Hepatocyte (in vitro differentiated cells): ENCODE measurements around the gene SCML1. TPM values are rescaled to one million over a fixed set of nuclear protein-coding genes. Genes with fewer than 3 reads are reported as not detected.

ENCODE experiments used
- DNase-seq: peaks from one replicate; pipeline ENCODE4 v3.0.0-alpha.2; 2016; ENCODE audit warnings: low spot score
- H2AFZ ChIP-seq: fragments of 200-600 bp; sonication (generic); 2 replicates; pipeline ENCODE4 v1.6.0; 2016; ENCODE audit warnings: antibody characterized with exemption, mild to moderate bottlenecking
- H3K27ac ChIP-seq: fragments of 200-600 bp; sonication (generic); 2 replicates; pipeline ENCODE4 v1.5.1; 2016; ENCODE audit warnings: mild to moderate bottlenecking
- H3K27me3 ChIP-seq: fragments of 200-600 bp; sonication (generic); 2 replicates; pipeline ENCODE4 v1.6.1; 2016
- H3K36me3 ChIP-seq: fragments of 200-600 bp; sonication (generic); replicated peaks from 2 replicates; pipeline ENCODE4 v1.5.1; 2016; ENCODE audit warnings: low read depth; ENCODE audit not compliant: insufficient read depth
- H3K4me1 ChIP-seq: fragments of 200-600 bp; sonication (generic); 2 replicates; pipeline ENCODE4 v1.5.1; 2016; ENCODE audit warnings: mild to moderate bottlenecking, moderate library complexity; ENCODE audit not compliant: insufficient read depth
- H3K4me2 ChIP-seq: fragments of 200-600 bp; sonication (generic); 2 replicates; pipeline ENCODE4 v1.6.0; 2016
- H3K4me3 ChIP-seq: fragments of 200-600 bp; sonication (generic); 2 replicates; pipeline ENCODE4 v1.5.1; 2016; ENCODE audit warnings: mild to moderate bottlenecking
- H3K79me2 ChIP-seq: fragments of 200-600 bp; sonication (generic); 2 replicates; pipeline ENCODE4 v1.6.0; 2017; ENCODE audit warnings: mild to moderate bottlenecking
- H3K9me2 ChIP-seq: fragments of 200-600 bp; sonication (generic); replicated peaks from 2 replicates; pipeline ENCODE4 v1.6.0; 2017; ENCODE audit warnings: mild to moderate bottlenecking; ENCODE audit not compliant: insufficient read depth
- H3K9me3 ChIP-seq: fragments of 200-600 bp; sonication (generic); 2 replicates; pipeline ENCODE4 v1.5.1; 2016; ENCODE audit warnings: low read depth, mild to moderate bottlenecking
- H4K20me1 ChIP-seq: fragments of 200-600 bp; sonication (generic); 2 replicates; pipeline ENCODE4 v1.6.0; 2016; ENCODE audit warnings: mild to moderate bottlenecking; ENCODE audit not compliant: insufficient read depth, poor library complexity, severe bottlenecking
- EZH2 ChIP-seq: fragments of 200-600 bp; sonication (generic); IDR thresholded peaks from 2 replicates; pipeline ENCODE4 v1.6.1; 2016; ENCODE audit warnings: antibody characterized with exemption, mild to moderate bottlenecking, borderline replicate concordance
- EZH2phosphoT487 ChIP-seq: fragments of 200-600 bp; sonication (generic); IDR thresholded peaks from one replicate; pipeline ENCODE4 v1.6.1; 2018; ENCODE audit warnings: antibody characterized with exemption, mild to moderate bottlenecking, low read depth, moderate library complexity; ENCODE audit not compliant: unreplicated experiment, severe bottlenecking
- WGBS: methylation state at CpG from one replicate; pipeline ENCODE4 v1.1.6; 2016; ENCODE audit warnings: low lambda C conversion rate; ENCODE audit errors: missing lambda C conversion rate; 5-methylcytosine and 5-hydroxymethylcytosine counted together
- polyA plus RNA-seq: library from polyadenylated mRNA; unstranded; fragments of >200 nt; fragmentation: Nextera tagmentation; extraction: Ambion mirVana; gene quantifications from 2 replicates; pipeline ENCODE4 v1.2.1, GENCODE V29; 2016
- total RNA-seq: library from RNA; depleted of rRNA; stranded (reverse); fragments of >200 nt; gene quantifications from 2 replicates; pipeline ENCODE4 v1.2.3, GENCODE V29; 2014
- TF ChIP-seq, protein P1 (sequence below): fragments of 200-600 bp; sonication (generic); IDR thresholded peaks from 2 replicates; pipeline ENCODE4 v1.5.1; 2016; ENCODE audit warnings: antibody characterized with exemption, mild to moderate bottlenecking; ENCODE audit not compliant: poor library complexity

The SCML1 gene
- total and polyA plus RNA-seq, 2 experiments from 2014 or later: 17.0 to 23.7 TPM

DNA sequence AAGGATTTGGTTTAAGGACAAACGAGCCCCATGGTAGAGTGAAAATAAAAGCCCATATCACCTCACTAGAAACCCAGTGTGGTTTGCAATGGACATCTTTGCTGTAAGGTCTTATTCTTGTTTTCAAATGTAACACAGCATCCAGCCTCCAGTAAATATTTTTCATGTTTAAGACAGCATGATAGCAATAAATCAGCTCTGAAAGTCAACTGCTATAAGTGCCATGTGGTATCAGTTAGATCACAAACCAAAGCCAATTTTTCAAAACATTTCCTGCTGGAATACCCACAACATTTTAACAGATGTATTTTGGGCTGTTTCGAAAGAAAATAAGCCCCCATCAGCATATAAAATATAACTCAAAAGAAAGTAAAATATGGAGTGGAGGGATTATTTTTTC is 24.0 kb upstream of the SCML1 start:
- H3K36me3 ChIP-seq: no peaks in the 10 kb centered on the region
- no peak overlapping the region for H2AFZ ChIP-seq
- no peak for DNase-seq
- 59% methylated on average over 2 of the region's 2 CpGs for WGBS
- H3K4me1 ChIP-seq: no peaks in the 10 kb centered on the region
- TF ChIP-seq, protein P1, sequence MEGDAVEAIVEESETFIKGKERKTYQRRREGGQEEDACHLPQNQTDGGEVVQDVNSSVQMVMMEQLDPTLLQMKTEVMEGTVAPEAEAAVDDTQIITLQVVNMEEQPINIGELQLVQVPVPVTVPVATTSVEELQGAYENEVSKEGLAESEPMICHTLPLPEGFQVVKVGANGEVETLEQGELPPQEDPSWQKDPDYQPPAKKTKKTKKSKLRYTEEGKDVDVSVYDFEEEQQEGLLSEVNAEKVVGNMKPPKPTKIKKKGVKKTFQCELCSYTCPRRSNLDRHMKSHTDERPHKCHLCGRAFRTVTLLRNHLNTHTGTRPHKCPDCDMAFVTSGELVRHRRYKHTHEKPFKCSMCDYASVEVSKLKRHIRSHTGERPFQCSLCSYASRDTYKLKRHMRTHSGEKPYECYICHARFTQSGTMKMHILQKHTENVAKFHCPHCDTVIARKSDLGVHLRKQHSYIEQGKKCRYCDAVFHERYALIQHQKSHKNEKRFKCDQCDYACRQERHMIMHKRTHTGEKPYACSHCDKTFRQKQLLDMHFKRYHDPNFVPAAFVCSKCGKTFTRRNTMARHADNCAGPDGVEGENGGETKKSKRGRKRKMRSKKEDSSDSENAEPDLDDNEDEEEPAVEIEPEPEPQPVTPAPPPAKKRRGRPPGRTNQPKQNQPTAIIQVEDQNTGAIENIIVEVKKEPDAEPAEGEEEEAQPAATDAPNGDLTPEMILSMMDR: no peak
- TF ChIP-seq EZH2phosphoT487: no peak
- TF ChIP-seq EZH2: no peak
- H3K27me3 ChIP-seq: no peaks in the 10 kb centered on the region
- H3K27ac ChIP-seq: no peak overlapping the region
- H4K20me1 ChIP-seq: no peaks in the 10 kb centered on the region
- H3K4me2 ChIP-seq: no peak overlapping the region
- no peaks in the 10 kb centered on the region for H3K79me2 ChIP-seq
- H3K4me3 ChIP-seq: no peak overlapping the region
- H3K9me2 ChIP-seq: no peaks in the 10 kb centered on the region
- H3K9me3 ChIP-seq: no peaks in the 10 kb centered on the region

DNA sequence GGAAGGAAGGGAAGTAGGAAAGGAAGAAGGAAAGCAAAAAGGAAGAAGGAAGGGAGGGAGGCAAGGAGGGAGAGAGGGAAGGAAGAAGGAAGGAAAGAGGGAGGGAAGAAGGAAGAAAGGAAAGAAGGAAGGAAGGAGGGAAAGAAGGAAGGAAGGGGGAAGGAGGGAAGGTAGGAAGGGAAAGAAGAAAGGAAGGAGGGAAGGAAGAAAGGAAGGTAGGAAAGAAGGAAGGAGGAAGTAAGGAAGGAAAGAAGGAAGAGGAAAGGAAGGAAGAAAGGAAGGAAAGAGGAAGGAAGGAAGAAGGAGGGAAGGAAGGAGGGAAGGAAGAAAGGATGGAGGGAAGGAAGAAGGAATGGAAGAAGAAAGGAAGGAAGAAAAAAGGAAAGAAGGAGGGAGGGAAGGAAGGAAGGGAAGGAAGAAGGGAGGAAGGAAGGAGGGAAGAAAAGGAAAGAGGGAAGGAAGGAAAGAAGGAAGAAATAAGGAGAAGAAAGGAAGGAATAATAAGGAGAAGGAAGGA is 18.6 kb upstream of the SCML1 start:
- Histone ChIP-seq H3K27me3 (no peaks in the 10 kb centered on the region), H3K9me2 (no peaks in the 10 kb centered on the region), H3K4me2 (no peak overlapping the region), H3K36me3 (no peaks in the 10 kb centered on the region), H3K4me1 (no peaks in the 10 kb centered on the region), H3K4me3 (no peak overlapping the region), H3K79me2 (no peaks in the 10 kb centered on the region), H3K9me3 (no peaks in the 10 kb centered on the region), H3K27ac (no peak overlapping the region), H2AFZ (no peak overlapping the region), H4K20me1 (no peaks in the 10 kb centered on the region)
- TF ChIP-seq EZH2 (no peak), EZH2phosphoT487 (no peak)
- TF ChIP-seq, protein P1: no peak
- no peak for DNase-seq

DNA sequence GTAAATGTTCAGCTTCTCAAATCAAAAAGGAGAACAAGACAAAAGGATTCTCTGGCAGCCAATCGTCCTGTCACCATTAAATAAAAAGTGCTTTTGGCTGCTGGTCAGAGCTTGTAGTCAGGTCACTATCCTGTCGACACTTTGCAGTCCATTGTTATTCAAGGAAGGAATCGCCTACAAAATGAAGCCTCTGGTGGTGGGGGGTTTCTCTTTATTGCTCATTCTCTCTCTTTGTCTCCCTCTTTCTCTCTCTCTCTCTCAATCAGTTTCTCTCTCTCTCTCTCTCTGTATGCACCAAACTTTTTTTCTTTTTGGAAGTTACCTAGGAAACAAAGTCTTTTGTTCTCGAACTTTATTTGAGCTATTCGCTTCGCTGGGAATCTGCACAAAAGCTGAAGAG is 17.6 kb upstream of the SCML1 start:
- Histone ChIP-seq H3K9me2 (no peaks in the 10 kb centered on the region), H3K79me2 (no peaks in the 10 kb centered on the region), H3K4me3 (no peak overlapping the region), H3K9me3 (no peaks in the 10 kb centered on the region), H3K27ac (no peak overlapping the region), H4K20me1 (no peaks in the 10 kb centered on the region), H3K27me3 (no peaks in the 10 kb centered on the region), H3K4me2 (no peak overlapping the region), H3K36me3 (no peaks in the 10 kb centered on the region), H3K4me1 (no peaks in the 10 kb centered on the region), H2AFZ (no peak overlapping the region)
- no peak for DNase-seq
- TF ChIP-seq, protein P1: no peak
- TF ChIP-seq EZH2: no peak
- TF ChIP-seq EZH2phosphoT487: no peak
- WGBS: 54% methylated on average over 6 of the region's 6 CpGs

GRCh38 chrX:17721715-17722114 is 15.6 kb upstream of the SCML1 start:
- H3K4me3 ChIP-seq: no peak overlapping the region
- no peak overlapping the region for H3K27ac ChIP-seq
- H3K9me2 ChIP-seq: no peaks in the 10 kb centered on the region
- WGBS: 86% methylated on average over 4 of the region's 4 CpGs
- no peak for DNase-seq
- no peaks in the 10 kb centered on the region for H4K20me1 ChIP-seq
- no peak overlapping the region for H2AFZ ChIP-seq
- H3K27me3 ChIP-seq: no peaks in the 10 kb centered on the region
- no peaks in the 10 kb centered on the region for H3K4me1 ChIP-seq
- no peak overlapping the region for H3K4me2 ChIP-seq
- H3K79me2 ChIP-seq: no peaks in the 10 kb centered on the region
- no peaks in the 10 kb centered on the region for H3K9me3 ChIP-seq
- TF ChIP-seq, protein P1: no peak
- TF ChIP-seq EZH2 (no peak), EZH2phosphoT487 (no peak)
- H3K36me3 ChIP-seq: no peaks in the 10 kb centered on the region
